H1 (cell line): ENCODE results near the gene CLCN3. TPM values are rescaled to one million over a fixed set of nuclear protein-coding genes. Genes with fewer than 3 reads are reported as not detected.

Experiments used
- CTCF ChIA-PET: fragments of 300-600 bp; sonication (Branson Sonifier 250); formaldehyde crosslinking; loops from one replicate; lab custom pipeline; 2021; ENCODE audit not compliant: partially characterized antibody; lab: Charles Lee
- POLR2A ChIA-PET: fragments of 300-600 bp; sonication (Branson Sonifier 250); formaldehyde crosslinking; loops from one replicate; lab custom pipeline; 2021; ENCODE audit warnings: inconsistent platforms; ENCODE audit not compliant: partially characterized antibody; lab: Charles Lee
- DNase-seq, 2 experiments: peaks; one replicate each; pipeline versions ENCODE4 v3.0.0 to v3.0.0-alpha.2; 2010 to 2022; ENCODE audit warnings: low spot score in 2 of 2, low read depth in 1 of 2, mixed read lengths in 1 of 2
- FAIRE-seq: peaks from 2 replicates; lab custom pipeline; 2011; peaks lifted over from hg19 to GRCh38; lab: Jason Lieb, UNC
- H2AFZ ChIP-seq: 2 replicates; pipeline ENCODE4 v1.8.1; 2012; ENCODE audit warnings: low read length, inconsistent platforms
- H2AK5ac ChIP-seq: 2 replicates; pipeline ENCODE4 v1.6.1; 2013; ENCODE audit warnings: low read depth, low read length
- H2BK120ac ChIP-seq: replicated peaks from 2 replicates; pipeline ENCODE3; 2013; ENCODE audit warnings: low read depth, low read length, inconsistent platforms
- H2BK12ac ChIP-seq: 2 replicates; pipeline ENCODE4 v1.6.1; 2013; ENCODE audit warnings: low read depth, low read length
- H2BK15ac ChIP-seq: 2 replicates; pipeline ENCODE4 v1.6.1; 2013; ENCODE audit warnings: low read length
- H2BK20ac ChIP-seq: 2 replicates; pipeline ENCODE4 v1.6.1; 2013; ENCODE audit warnings: low read length
- H2BK5ac ChIP-seq: 2 replicates; pipeline ENCODE4 v1.6.1; 2013; ENCODE audit warnings: low read depth, low read length
- H3K14ac ChIP-seq: 2 replicates; pipeline ENCODE4 v1.6.1; 2013; ENCODE audit warnings: inconsistent platforms; ENCODE audit not compliant: insufficient read length
- H3K18ac ChIP-seq: 2 replicates; pipeline ENCODE4 v1.6.1; 2013; ENCODE audit warnings: low read length; ENCODE audit errors: extremely low read depth
- H3K23ac ChIP-seq: 2 replicates; pipeline ENCODE4 v1.6.1; 2013; ENCODE audit warnings: inconsistent platforms; ENCODE audit not compliant: insufficient read length
- H3K23me2 ChIP-seq: 2 replicates; pipeline ENCODE4 v1.6.1; 2013; ENCODE audit warnings: low read depth, low read length
- H3K27ac ChIP-seq: 2 replicates; pipeline ENCODE4 v1.6.1; 2011; ENCODE audit warnings: low read depth, low read length, inconsistent platforms
- H3K27me3 ChIP-seq, 4 experiments: replicated peaks in 1 of 4; 1 replicate in 1 of 4; 2 replicates in 3 of 4; pipeline versions ENCODE4 v1.6.1 to v1.8.1; 2011 to 2013; ENCODE audit warnings: low read length in 3 of 4, mild to moderate bottlenecking in 3 of 4, inconsistent platforms in 2 of 4, mixed read lengths in 2 of 4, moderate library complexity in 1 of 4; ENCODE audit not compliant: control insufficient read depth in 3 of 4, insufficient read depth in 3 of 4; ENCODE audit errors: extremely low read depth in 1 of 4
- H3K36me3 ChIP-seq, 4 experiments: 2 replicates each; pipeline versions ENCODE4 v1.6.1 to v1.8.1; 2011 to 2013; ENCODE audit warnings: mild to moderate bottlenecking in 4 of 4, low read length in 3 of 4, moderate library complexity in 2 of 4, control low read depth in 1 of 4, inconsistent platforms in 1 of 4; ENCODE audit not compliant: insufficient read depth in 4 of 4, control insufficient read depth in 2 of 4
- H3K4ac ChIP-seq: replicated peaks from 2 replicates; pipeline ENCODE3; 2013; ENCODE audit warnings: low read length, low read depth, mixed read lengths, inconsistent platforms; ENCODE audit not compliant: insufficient read length
- H3K4me1 ChIP-seq, 4 experiments: replicated peaks in 1 of 4; 1 replicate in 1 of 4; 2 replicates in 3 of 4; pipeline versions ENCODE4 v1.6.1 to v1.8.1; 2011 to 2013; ENCODE audit warnings: low read length in 3 of 4, inconsistent platforms in 2 of 4, mixed read lengths in 1 of 4; ENCODE audit not compliant: insufficient read depth in 4 of 4, control insufficient read depth in 3 of 4
- H3K4me2 ChIP-seq, 2 experiments: 2 replicates each; pipeline versions ENCODE4 v1.6.1 to v1.8.1; 2011 to 2013; ENCODE audit warnings: low read depth in 2 of 2, low read length in 2 of 2, control low read depth in 1 of 2, inconsistent platforms in 1 of 2, mild to moderate bottlenecking in 1 of 2; ENCODE audit not compliant: insufficient read depth in 1 of 2
- H3K4me3 ChIP-seq, 4 experiments: fragments of 200-600, 300-600 bp in 1 of 4; sonication (generic), shearing (Covaris generic), sonication (Bioruptor Twin) in 1 of 4; 2 replicates each; pipeline versions ENCODE4 v1.5.1 to v1.8.1; 2011 to 2016; ENCODE audit warnings: low read length in 4 of 4, low read depth in 3 of 4, control low read depth in 2 of 4, inconsistent platforms in 2 of 4, mild to moderate bottlenecking in 2 of 4, mixed read lengths in 1 of 4, moderate library complexity in 1 of 4; ENCODE audit not compliant: insufficient read depth in 2 of 4; ENCODE audit errors: extremely low read depth in 1 of 4
- H3K56ac ChIP-seq: replicated peaks from 2 replicates; pipeline ENCODE3; 2013; ENCODE audit warnings: low read depth, mild to moderate bottlenecking, mixed read lengths, low read length, inconsistent platforms; ENCODE audit not compliant: insufficient read length
- H3K79me1 ChIP-seq: 2 replicates; pipeline ENCODE4 v1.6.1; 2013; ENCODE audit warnings: low read depth, low read length, control low read depth
- H3K79me2 ChIP-seq, 2 experiments: 2 replicates each; pipeline versions ENCODE4 v1.6.1 to v1.8.1; 2012 to 2013; ENCODE audit warnings: low read length in 2 of 2, mild to moderate bottlenecking in 2 of 2, inconsistent platforms in 1 of 2; ENCODE audit not compliant: insufficient read depth in 2 of 2, control insufficient read depth in 1 of 2
- H3K9ac ChIP-seq, 4 experiments: replicated peaks in 1 of 4; 1 replicate in 1 of 4; 2 replicates in 3 of 4; pipeline versions ENCODE4 v1.6.1 to v1.8.1; 2011 to 2013; ENCODE audit warnings: low read depth in 3 of 4, low read length in 3 of 4, control low read depth in 2 of 4, mild to moderate bottlenecking in 2 of 4, moderate library complexity in 2 of 4, inconsistent platforms in 1 of 4; ENCODE audit errors: extremely low read depth in 1 of 4
- H3K9me3 ChIP-seq, 2 experiments: 2 replicates each; pipeline versions ENCODE4 v1.6.1 to v1.8.1; 2012 to 2013; ENCODE audit warnings: mild to moderate bottlenecking in 2 of 2, moderate library complexity in 2 of 2, control low read depth in 1 of 2, inconsistent platforms in 1 of 2, low read depth in 1 of 2, low read length in 1 of 2, mixed read lengths in 1 of 2; ENCODE audit not compliant: insufficient read depth in 2 of 2
- H4K20me1 ChIP-seq, 2 experiments: replicated peaks in 1 of 2; 2 replicates each; pipeline versions ENCODE3 to v1.8.1; 2011 to 2013; ENCODE audit warnings: inconsistent platforms in 2 of 2, low read length in 2 of 2, mild to moderate bottlenecking in 1 of 2; ENCODE audit not compliant: insufficient read depth in 2 of 2, control insufficient read depth in 1 of 2
- H4K5ac ChIP-seq: 2 replicates; pipeline ENCODE4 v1.6.1; 2013; ENCODE audit warnings: low read length, low read depth, mixed read lengths, inconsistent platforms; ENCODE audit not compliant: insufficient read length
- H4K8ac ChIP-seq: 2 replicates; pipeline ENCODE4 v1.8.0; 2013; ENCODE audit warnings: mild to moderate bottlenecking, moderate library complexity, low read length, inconsistent platforms; ENCODE audit not compliant: insufficient read depth; ENCODE audit errors: extremely low read depth
- H4K91ac ChIP-seq: replicated peaks from 2 replicates; pipeline ENCODE3; 2013; ENCODE audit warnings: low read length, mixed read lengths, inconsistent platforms; ENCODE audit not compliant: insufficient read length
- CBX5 ChIP-seq: fragments of 300-800, 300-1000 bp; sonication (generic); IDR thresholded peaks from 2 replicates; pipeline ENCODE4 v1.7.1; 2016; ENCODE audit warnings: antibody characterized with exemption, low read length, low read depth
- EGR1 ChIP-seq: IDR thresholded peaks from 2 replicates; pipeline ENCODE4 v1.6.1; 2011; ENCODE audit warnings: low read depth, low read length, borderline replicate concordance
- EZH2 ChIP-seq: fragments of 200-600 bp; sonication (generic); IDR thresholded peaks from 2 replicates; pipeline ENCODE4 v1.7.1; 2012; ENCODE audit warnings: low read depth, mild to moderate bottlenecking, moderate library complexity, low read length, inconsistent platforms; ENCODE audit not compliant: severe bottlenecking
- HDAC2 ChIP-seq, 2 experiments: fragments of 300-600 bp in 1 of 2; sonication (generic) in 1 of 2; IDR thresholded peaks; 2 replicates each; pipeline ENCODE4 v1.6.1; 2011 to 2012; ENCODE audit warnings: low read depth in 2 of 2, low read length in 2 of 2, mild to moderate bottlenecking in 2 of 2, moderate library complexity in 2 of 2, borderline replicate concordance in 1 of 2, inconsistent platforms in 1 of 2
- JUND ChIP-seq: IDR thresholded peaks from 2 replicates; pipeline ENCODE4 v1.6.1; 2011; ENCODE audit warnings: mild to moderate bottlenecking, improper control_type of control experiment, low read length
- MAX ChIP-seq: IDR thresholded peaks from 2 replicates; pipeline ENCODE4 v1.6.1; 2012; ENCODE audit warnings: inconsistent platforms
- PHF8 ChIP-seq: fragments of 200-600 bp; sonication (generic); conservative IDR thresholded peaks from 2 replicates; pipeline ENCODE4 v1.7.1; 2012; ENCODE audit warnings: low read depth, mild to moderate bottlenecking, inconsistent platforms, low read length, moderate library complexity
- RFX5 ChIP-seq: IDR thresholded peaks from 2 replicates; pipeline ENCODE4 v1.6.1; 2011; ENCODE audit warnings: low read depth, low read length, improper control_type of control experiment, borderline replicate concordance
- SIRT6 ChIP-seq: IDR thresholded peaks from one replicate; pipeline ENCODE4 v1.7.1; 2012; ENCODE audit warnings: low read length, inconsistent platforms
- TBP ChIP-seq: IDR thresholded peaks from 2 replicates; pipeline ENCODE4 v1.6.1; 2011; ENCODE audit warnings: low read depth, low read length, improper control_type of control experiment
- polyA plus RNA-seq, 7 experiments: library from polyadenylated mRNA; depleted of rRNA in 3 of 7; stranded (reverse) in 5 of 7; unstranded in 2 of 7; fragments of >200 nt in 5 of 7; fragments of 200-250 nt in 2 of 7; gene quantifications; 1 replicate in 5 of 7; 2 replicates in 1 of 7; 4 replicates in 1 of 7; pipeline versions ENCODE4 v1.2.1 to v1.2.3, GENCODE V29; 2011 to 2013; ENCODE audit warnings: missing spikeins in 2 of 7, mixed read lengths in 2 of 7
- total RNA-seq: library from RNA; stranded (reverse); fragmentation: NEBNext Ultra II Directional; extraction: Animal tissue kit (Norgen Biotek cat#: 25700); gene quantifications from 2 replicates; pipeline ENCODE4 v1.2.1, GENCODE V29; 2021

The CLCN3 gene
- total and polyA plus RNA-seq, 2 of the 8 experiments (the other 6 are each of a cell fraction or from before 2014, with no cell fraction given), result 8.8 to 32.8 TPM

DNA sequence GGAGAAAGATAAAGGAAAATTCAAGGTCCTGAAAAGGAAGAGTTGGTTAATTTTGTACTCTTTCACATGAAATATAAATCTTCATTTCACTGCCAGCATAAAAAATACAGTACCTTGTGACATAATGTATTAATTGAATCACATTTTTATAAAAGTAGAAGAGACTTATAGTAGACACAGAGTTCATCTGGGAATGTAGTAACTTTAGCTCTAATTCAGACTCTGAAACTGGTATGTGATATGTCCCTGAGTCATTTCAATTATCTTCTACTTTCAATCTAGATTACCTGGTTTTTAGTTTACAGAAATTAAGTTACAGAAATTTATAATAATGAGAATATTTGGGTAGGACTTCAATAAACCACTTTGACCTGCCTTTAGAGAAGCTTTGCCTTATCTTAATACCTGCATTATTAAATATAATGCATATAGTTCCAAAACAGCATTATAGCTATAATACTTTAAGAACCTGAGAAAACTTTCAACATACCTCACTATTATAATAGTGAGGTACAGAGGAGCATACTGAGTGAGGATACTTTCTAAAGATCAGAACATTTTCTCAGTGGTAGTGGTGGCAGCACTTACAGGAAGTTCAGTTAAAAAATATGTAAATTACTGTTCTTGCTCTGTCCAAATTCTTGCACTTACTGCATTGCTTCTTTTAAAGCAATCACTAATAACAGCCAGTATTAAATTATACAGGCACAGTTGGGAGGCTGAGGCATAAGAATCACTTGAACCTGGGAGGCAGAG is 19.2 kb upstream of the CLCN3 start:
- CTCF ChIA-PET, result interaction anchor here (1.2 kb wide), 1 partner anchor 16 kb away, joined by 4 read pairs; no protein-coding TSS in a partner anchor
- H2BK12ac ChIP-seq, result no peak overlapping the region

More for the DNA sequence above, 19.2 kb upstream of the CLCN3 start:
- Histone ChIP-seq H2BK120ac (no peak overlapping the region), H3K56ac (no peak overlapping the region), H3K4me2 (no peak overlapping the region), H3K9ac (no peak overlapping the region), H2BK5ac (no peak overlapping the region), H4K8ac (no peak overlapping the region), H3K27me3 (no peaks in the 10 kb centered on the region), H3K14ac (no peak overlapping the region), H3K18ac (no peak overlapping the region), H3K23me2 (no peaks in the 10 kb centered on the region), H3K79me2 (peaks cover 0 to 2% of the 10 kb centered on the region in 2 experiments; a peak in 2 of 4 replicates), H3K36me3 (peaks cover 0 to 7% (median 0%) of the 10 kb centered on the region in 4 experiments; a peak in 1 of 8 replicates), H4K20me1 (no peaks in the 10 kb centered on the region), H2AFZ (no peak overlapping the region), H3K4ac (no peak overlapping the region), H3K4me3 (no peak overlapping the region), H3K79me1 (no peaks in the 10 kb centered on the region; the same call in 1 of the 2 replicates), H3K9me3 (no peaks in the 10 kb centered on the region), H2AK5ac (no peak overlapping the region), H3K4me1 (no peaks in the 10 kb centered on the region), H2BK20ac (no peak overlapping the region), H4K5ac (no peak overlapping the region), H3K27ac (no peak overlapping the region), H4K91ac (no peak overlapping the region), H3K23ac (no peak overlapping the region), H2BK15ac (no peak overlapping the region)
- FAIRE-seq, result no peak
- no peak for DNase-seq
- POLR2A ChIA-PET, result no interaction called here
- no peak for TF ChIP-seq TBP
- TF ChIP-seq JUND, result no peak
- TF ChIP-seq HDAC2 (IDR thresholded peaks at IDR 0.05; ENCODE audit: borderline replicate concordance in 1 of 2, low read depth in 2 of 2, low read length in 2 of 2), result no peak
- no peak for TF ChIP-seq EZH2
- TF ChIP-seq CBX5, result no peak
- TF ChIP-seq PHF8, result no peak
- TF ChIP-seq SIRT6, result no peak
- no peak for TF ChIP-seq MAX
- TF ChIP-seq EGR1, result no peak
- TF ChIP-seq RFX5, result no peak
